Measurements from ENCODE around the gene XPOT. TPM values are rescaled to one million over a fixed set of nuclear protein-coding genes. Genes with fewer than 3 reads are reported as not detected.

Gene XPOT
- total RNA-seq, 4 donors from 2014 or later, result 54.7 to 85.5 (median 63.6) TPM

DNA sequence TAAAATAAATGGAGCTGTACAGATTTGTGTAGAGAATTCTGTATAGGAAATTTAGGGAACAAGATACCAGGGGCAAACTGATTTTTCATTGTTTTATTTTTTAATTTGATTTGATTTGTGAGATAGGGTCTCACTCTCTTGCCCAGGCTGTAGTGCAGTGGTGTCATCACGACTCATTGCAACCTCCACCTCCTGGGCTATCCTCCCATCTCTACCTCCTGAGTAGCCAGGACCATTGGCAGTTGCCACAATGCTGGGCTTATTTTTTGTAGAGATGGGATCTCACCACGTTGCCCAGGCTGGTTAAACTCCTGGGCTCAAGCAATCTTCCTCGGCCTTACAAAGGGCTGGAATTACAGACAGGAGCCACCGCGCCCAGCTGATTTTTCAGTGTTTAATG, 29.7 kb downstream of the XPOT start:
- no peak for DNase-seq
- no peak for TF ChIP-seq POLR2A (IDR thresholded peaks at IDR 0.05)
- TF ChIP-seq, protein P1, sequence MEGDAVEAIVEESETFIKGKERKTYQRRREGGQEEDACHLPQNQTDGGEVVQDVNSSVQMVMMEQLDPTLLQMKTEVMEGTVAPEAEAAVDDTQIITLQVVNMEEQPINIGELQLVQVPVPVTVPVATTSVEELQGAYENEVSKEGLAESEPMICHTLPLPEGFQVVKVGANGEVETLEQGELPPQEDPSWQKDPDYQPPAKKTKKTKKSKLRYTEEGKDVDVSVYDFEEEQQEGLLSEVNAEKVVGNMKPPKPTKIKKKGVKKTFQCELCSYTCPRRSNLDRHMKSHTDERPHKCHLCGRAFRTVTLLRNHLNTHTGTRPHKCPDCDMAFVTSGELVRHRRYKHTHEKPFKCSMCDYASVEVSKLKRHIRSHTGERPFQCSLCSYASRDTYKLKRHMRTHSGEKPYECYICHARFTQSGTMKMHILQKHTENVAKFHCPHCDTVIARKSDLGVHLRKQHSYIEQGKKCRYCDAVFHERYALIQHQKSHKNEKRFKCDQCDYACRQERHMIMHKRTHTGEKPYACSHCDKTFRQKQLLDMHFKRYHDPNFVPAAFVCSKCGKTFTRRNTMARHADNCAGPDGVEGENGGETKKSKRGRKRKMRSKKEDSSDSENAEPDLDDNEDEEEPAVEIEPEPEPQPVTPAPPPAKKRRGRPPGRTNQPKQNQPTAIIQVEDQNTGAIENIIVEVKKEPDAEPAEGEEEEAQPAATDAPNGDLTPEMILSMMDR (IDR thresholded peaks at IDR 0.05), result no peak
- H3K4me1 ChIP-seq, result no peaks in the 10 kb centered on the region
- H3K27ac ChIP-seq, result no peak overlapping the region
- H3K4me3 ChIP-seq (replicated peaks in 1 of 3), result no peak overlapping the region
- WGBS, 2 donors, result 96% methylated on average over 5 of the region's 5 CpGs
- intact Hi-C loops (cut with DNase I), result no loop called here
- no peaks in the 10 kb centered on the region for H3K27me3 ChIP-seq
- H3K36me3 ChIP-seq, result peaks cover 79 to 82% of the 10 kb centered on the region in 2 donors
- no peaks in the 10 kb centered on the region for H3K9me3 ChIP-seq

DNA sequence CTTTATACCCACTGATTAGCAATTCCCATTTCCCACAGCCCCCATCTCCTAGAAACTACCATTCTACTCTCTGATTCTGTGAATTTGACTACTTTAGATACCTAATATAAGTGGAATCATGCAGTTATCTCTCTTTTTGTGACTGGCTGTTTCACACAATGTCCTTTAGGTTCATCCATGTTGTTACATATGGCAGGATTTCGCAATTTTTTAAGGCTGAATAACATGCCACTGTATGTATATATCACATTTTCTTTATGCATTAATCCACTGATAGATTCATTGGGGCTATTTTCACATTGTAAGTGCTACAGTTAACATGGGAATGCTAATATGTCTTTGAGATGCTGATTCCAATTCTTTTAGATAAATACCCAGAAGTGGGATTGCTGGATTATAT, 35.9 kb downstream of the XPOT start:
- WGBS, 2 donors, result 96 to 100% methylated on average over 1 of the region's 1 CpG
- Histone ChIP-seq H3K27ac (no peak overlapping the region), H3K27me3 (no peaks in the 10 kb centered on the region), H3K36me3 (peaks cover 36 to 47% of the 10 kb centered on the region in 2 donors), H3K4me3 (replicated peaks in 1 of 3) (no peak overlapping the region), H3K4me1 (no peaks in the 10 kb centered on the region), H3K9me3 (no peaks in the 10 kb centered on the region)
- intact Hi-C loops (cut with DNase I), result no loop called here
- no peak for DNase-seq
- TF ChIP-seq, protein P1 (IDR thresholded peaks at IDR 0.05), result no peak
- TF ChIP-seq POLR2A (IDR thresholded peaks at IDR 0.05), result no peak

- Histone ChIP-seq H3K4me3 (replicated peaks in 1 of 3) (no peak overlapping the region), H3K9me3 (no peaks in the 10 kb centered on the region), H3K36me3 (peaks cover 8 to 25% of the 10 kb centered on the region in 2 donors), H3K27ac (no peak overlapping the region), H3K27me3 (no peaks in the 10 kb centered on the region), H3K4me1 (no peaks in the 10 kb centered on the region)
- WGBS, 2 donors, result 93 to 94% methylated on average over 2 of the region's 2 CpGs
- no peak for DNase-seq
- intact Hi-C loops (cut with DNase I), result no loop called here
- TF ChIP-seq POLR2A (IDR thresholded peaks at IDR 0.05), result no peak
- TF ChIP-seq, protein P1 (IDR thresholded peaks at IDR 0.05), result no peak
Measured at GRCh38 chr12:64445490-64445889, 41.3 kb downstream of the XPOT start.

GRCh38 chr12:64446295-64446694, 42.1 kb downstream of the XPOT start:
- Histone ChIP-seq H3K27me3 (no peaks in the 10 kb centered on the region), H3K4me3 (replicated peaks in 1 of 3) (no peak overlapping the region), H3K9me3 (no peaks in the 10 kb centered on the region), H3K27ac (no peak overlapping the region), H3K36me3 (peaks cover 0 to 25% of the 10 kb centered on the region in 2 donors), H3K4me1 (peaks cover 0 to 6% of the 10 kb centered on the region in 2 donors)
- intact Hi-C loops (cut with DNase I), result no loop called here
- 86 to 94% methylated on average over 1 of the region's 1 CpG for WGBS, 2 donors
- DNase-seq, result no peak
- TF ChIP-seq, protein P1 (IDR thresholded peaks at IDR 0.05), result no peak
- no peak for TF ChIP-seq POLR2A (IDR thresholded peaks at IDR 0.05)

- Histone ChIP-seq H3K4me3 (replicated peaks in 1 of 3) (no peak overlapping the region), H3K27ac (no peak overlapping the region), H3K27me3 (no peaks in the 10 kb centered on the region), H3K9me3 (no peaks in the 10 kb centered on the region), H3K36me3 (peaks cover 0 to 16% of the 10 kb centered on the region in 2 donors), H3K4me1 (peaks cover 0 to 17% of the 10 kb centered on the region in 2 donors)
- 84 to 86% methylated on average over 2 of the region's 2 CpGs for WGBS, 2 donors
- TF ChIP-seq POLR2A (IDR thresholded peaks at IDR 0.05), result no peak
- TF ChIP-seq, protein P1 (IDR thresholded peaks at IDR 0.05), result no peak
- intact Hi-C loops (cut with DNase I), result loop anchor here (5.0 kb wide), 1 partner anchor 48 kb away; the partner anchor contains the start of gene XPOT
- no peak for DNase-seq
Measured at GRCh38 chr12:64450057-64450640, 46.0 kb downstream of the XPOT start.

All from thyroid gland (tissue), 4 donors.